K562 treated with DMSO at 1 percent for 48 hours (cell line): ENCODE measurements around the gene IARS1. TPM values are rescaled to one million over a fixed set of nuclear protein-coding genes. Genes with fewer than 3 reads are reported as not detected.

Experiments
- total RNA-seq: library from RNA; unstranded; fragments of 300-600 nt; gene quantifications from 2 replicates; pipeline ENCODE4 v1.2.3, GENCODE V29; 2022; ENCODE audit warnings: low replicate concordance; ENCODE audit errors: extremely low read depth

IARS1 gene
- total RNA-seq: 130 TPM in 1 of 2 replicates, not detected in the other

DNA sequence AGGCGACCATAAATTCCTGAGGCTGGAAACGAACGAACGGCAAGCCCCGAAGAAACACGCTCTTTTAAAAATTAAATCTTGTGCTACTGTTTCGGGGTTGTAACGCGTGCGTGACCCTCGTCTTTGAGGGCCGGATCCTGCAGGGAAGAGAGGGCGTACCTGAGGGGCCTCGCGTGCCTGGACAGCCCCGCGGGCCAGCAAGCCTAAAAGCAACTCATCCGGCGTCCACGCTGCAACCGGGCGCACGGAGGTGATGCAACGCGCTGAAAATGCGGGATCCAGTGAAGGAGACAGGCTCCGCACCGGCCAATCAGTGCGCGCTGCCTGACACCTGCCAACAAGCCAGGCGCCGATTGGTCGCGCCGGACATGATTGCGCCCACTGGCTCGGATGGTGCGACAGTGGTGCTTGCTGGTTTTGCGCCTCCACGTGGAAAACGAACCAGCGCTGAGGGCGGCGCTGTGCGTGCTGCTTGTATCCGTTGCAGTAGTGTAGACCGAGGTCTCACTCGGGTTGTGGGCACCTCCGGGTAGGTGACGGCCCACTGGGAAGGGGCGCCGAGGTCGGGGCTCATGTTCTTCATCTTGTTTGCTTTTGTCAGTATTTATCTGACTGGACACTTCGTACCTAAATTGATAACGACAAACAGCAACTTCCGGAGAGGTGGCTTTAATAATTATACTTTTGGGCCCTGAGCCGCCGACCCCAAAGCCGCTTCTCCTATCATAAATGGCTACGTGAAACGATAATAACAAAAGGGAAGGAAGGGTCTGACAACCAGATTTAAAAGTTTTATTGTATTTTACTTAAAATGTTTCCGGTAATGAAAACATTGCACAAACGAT is at the start of gene IARS1:
TSS of gene IARS1 (minus strand) at position 246 of the 845 bp plus-strand sequence. CDS start 4,278 bp downstream, outside the sequence.

DNA sequence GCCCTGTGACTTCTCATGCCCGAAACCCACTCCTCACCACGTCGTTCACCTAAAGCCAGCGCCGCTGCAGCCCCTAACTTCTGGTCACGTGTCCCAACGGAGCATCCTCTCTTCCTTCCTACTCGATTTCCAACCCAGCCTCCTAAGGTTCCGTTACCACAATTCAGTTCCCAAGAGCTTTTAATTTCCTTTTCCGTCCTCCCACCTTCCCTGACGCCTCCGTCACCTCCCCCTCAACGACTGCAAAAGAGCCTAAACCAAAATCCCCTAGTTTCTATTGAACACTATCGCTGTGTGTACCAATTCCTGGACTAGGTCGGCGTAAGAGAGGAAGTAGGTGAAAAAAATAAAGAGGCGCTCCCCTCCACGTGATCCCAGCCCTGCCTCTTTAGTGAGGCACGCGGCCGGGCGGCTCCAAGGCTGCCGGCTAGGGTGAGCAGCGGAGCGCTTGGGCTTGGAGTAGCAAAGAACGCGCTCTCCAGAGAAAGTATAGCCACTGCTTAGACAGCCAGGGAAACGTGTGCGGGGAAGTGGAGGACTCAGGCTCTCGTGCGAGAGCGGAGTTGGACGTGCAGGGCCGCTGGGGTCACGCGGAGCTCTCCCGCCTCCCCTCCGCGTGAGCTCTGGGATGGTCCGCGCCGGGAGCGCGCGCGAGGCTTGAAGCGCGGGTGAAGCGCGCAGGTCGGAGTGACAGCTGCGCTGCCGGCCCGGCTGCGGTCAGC is 31.9 kb upstream of the IARS1 start, which contains the start of the genes CENPP and NOL8:
TSS of gene CENPP (plus strand) at position 685 of the 722 bp plus-strand sequence.
TSS of gene NOL8 (minus strand) at position 82 of the 722 bp plus-strand sequence. CDS start 1,189 bp downstream, outside the sequence.

Other genes with a start within 250 kb of the IARS1 start
- gene SPTLC1, start 178.3 kb downstream of the IARS1 start, total RNA-seq: not detected in 2 replicates
- not detected in 2 replicates for gene NOL8, start 31.7 kb upstream of the IARS1 start, total RNA-seq
- gene CENPP, start 32.3 kb upstream of the IARS1 start, total RNA-seq: not detected in 2 replicates
- gene OGN, start 110.9 kb upstream of the IARS1 start, total RNA-seq: not detected in 2 replicates
- not detected in 2 replicates for gene OMD, start 130.8 kb upstream of the IARS1 start, total RNA-seq
- gene ASPN, start 188.8 kb upstream of the IARS1 start, total RNA-seq: not detected in 2 replicates
- gene ECM2, start 242.3 kb upstream of the IARS1 start, total RNA-seq: not detected in 2 replicates